ENCODE data around the gene ZNF143.
A peak's percentile ranks its signal among the peaks of the same experiment; 100 is the strongest.
"Not testable (repeated sequence)": the region's sequence is repeated elsewhere in the genome, so short reads cannot be mapped to it uniquely, and the experiment has no call there.

Gene ZNF143

DNA sequence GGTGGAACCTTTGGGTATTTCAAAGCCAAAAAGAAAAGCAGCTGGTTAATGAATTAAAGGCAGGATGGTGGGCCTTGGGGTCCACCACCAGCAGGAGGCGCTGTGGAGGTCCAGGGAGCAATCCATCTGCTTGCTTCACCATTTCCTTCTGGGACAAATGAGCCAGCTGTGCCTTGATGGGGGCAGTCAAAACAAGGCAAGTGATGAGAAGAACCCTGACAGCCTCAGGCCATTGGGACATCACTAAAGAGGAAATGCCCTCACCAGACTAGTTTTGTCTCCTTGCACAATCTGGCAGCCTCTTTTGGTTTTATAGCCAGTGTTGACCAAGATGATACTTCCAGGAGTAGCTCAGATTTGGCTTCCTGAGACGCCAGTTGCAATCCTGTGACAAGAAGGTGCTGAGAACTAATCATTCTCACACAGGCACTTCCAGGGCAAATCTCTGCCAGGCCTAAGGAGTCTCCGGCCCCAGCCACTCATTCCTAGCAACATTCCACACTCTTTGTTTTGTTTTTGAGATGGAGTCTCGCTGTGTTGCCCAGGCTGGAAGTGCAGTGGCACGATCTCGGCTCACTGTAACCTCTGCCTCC is 74.5 kb downstream of the ZNF143 start:
- DNase-seq (ENCODE audit: extremely low read depth, low read depth), result peak; percentile 30
- TF ChIP-seq, protein P1, sequence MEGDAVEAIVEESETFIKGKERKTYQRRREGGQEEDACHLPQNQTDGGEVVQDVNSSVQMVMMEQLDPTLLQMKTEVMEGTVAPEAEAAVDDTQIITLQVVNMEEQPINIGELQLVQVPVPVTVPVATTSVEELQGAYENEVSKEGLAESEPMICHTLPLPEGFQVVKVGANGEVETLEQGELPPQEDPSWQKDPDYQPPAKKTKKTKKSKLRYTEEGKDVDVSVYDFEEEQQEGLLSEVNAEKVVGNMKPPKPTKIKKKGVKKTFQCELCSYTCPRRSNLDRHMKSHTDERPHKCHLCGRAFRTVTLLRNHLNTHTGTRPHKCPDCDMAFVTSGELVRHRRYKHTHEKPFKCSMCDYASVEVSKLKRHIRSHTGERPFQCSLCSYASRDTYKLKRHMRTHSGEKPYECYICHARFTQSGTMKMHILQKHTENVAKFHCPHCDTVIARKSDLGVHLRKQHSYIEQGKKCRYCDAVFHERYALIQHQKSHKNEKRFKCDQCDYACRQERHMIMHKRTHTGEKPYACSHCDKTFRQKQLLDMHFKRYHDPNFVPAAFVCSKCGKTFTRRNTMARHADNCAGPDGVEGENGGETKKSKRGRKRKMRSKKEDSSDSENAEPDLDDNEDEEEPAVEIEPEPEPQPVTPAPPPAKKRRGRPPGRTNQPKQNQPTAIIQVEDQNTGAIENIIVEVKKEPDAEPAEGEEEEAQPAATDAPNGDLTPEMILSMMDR (IDR thresholded peaks at IDR 0.05; ENCODE audit: low read depth, low read length, missing control alignments), result peak; percentile 90

DNA sequence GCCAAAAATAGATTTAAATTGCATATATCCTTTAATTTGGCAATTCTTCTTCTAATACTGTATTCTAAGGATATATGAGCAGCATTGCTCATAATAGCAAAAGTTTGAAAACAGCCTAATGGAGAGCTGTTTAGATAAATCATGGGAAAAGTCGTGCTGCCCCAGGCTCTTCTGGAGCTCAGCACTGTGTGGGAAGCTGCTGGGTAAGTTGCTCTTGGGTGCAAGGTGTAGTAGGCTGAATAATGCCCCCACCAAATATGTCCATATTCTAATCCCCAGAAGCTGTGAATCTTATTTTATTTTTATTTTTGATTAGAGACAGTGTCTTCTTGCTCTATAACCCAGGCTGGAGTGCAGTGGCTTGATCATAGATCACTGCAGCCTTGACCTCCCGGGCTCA is 77.7 kb downstream of the ZNF143 start:
- no peak overlapping the region for H3K4me3 ChIP-seq (replicated peaks; ENCODE audit: low read depth, low read length)
- TF ChIP-seq, protein P1 (IDR thresholded peaks at IDR 0.05; ENCODE audit: low read depth, low read length, missing control alignments), result no peak
- no peak for DNase-seq (ENCODE audit: extremely low read depth, low read depth)

More for the DNA sequence above, 74.5 kb downstream of the ZNF143 start:
- no peak overlapping the region for H3K4me3 ChIP-seq (replicated peaks; ENCODE audit: low read depth, low read length)

DNA sequence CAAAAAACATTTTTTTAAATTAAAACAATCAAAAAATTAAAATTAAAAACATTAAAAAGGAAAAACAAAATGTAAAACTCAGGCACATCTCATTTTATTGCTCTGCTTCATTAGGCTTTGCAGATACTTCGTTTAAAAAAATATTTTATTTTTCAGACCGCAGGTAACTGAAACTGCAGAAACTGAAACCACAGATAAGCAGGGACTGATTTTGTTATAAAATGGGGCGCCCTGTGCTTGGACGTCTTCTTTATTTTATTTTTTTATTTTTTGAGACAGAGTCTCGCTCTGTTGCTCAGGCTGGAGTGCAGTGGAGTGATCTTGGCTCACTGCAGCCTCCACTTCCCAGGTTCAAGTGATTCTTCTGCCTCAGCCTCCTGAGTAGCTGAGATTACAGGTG is 88.4 kb downstream of the ZNF143 start:
- not testable (repeated sequence) for DNase-seq (ENCODE audit: extremely low read depth, low read depth); H3K4me3 ChIP-seq (replicated peaks; ENCODE audit: low read depth, low read length)

DNA sequence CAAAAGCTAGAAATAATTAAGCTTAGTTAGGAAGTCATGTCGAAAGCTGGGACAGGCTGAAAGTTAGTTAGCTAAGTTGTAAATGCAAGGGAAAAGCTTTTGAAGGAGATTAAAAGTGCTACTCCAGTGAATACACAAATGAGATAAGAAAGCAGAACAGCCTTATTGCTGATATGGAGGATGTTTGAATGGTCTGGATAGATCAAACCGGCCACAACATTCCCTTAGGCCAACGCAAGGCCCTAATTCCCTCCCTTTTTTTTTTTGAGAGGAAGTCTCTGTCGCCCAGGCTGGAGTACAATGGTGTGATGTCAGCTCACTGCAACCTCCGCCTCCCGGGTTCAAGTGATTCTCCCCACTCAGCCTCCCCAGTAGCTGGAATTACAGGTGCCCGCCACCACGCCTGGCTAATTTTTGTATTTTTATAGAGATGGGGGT is 89.4 kb downstream of the ZNF143 start:
- no peak overlapping the region for H3K4me3 ChIP-seq (replicated peaks; ENCODE audit: low read depth, low read length)
- DNase-seq (ENCODE audit: extremely low read depth, low read depth), result no peak
- TF ChIP-seq, protein P1 (IDR thresholded peaks at IDR 0.05; ENCODE audit: low read depth, low read length, missing control alignments), result no peak

DNA sequence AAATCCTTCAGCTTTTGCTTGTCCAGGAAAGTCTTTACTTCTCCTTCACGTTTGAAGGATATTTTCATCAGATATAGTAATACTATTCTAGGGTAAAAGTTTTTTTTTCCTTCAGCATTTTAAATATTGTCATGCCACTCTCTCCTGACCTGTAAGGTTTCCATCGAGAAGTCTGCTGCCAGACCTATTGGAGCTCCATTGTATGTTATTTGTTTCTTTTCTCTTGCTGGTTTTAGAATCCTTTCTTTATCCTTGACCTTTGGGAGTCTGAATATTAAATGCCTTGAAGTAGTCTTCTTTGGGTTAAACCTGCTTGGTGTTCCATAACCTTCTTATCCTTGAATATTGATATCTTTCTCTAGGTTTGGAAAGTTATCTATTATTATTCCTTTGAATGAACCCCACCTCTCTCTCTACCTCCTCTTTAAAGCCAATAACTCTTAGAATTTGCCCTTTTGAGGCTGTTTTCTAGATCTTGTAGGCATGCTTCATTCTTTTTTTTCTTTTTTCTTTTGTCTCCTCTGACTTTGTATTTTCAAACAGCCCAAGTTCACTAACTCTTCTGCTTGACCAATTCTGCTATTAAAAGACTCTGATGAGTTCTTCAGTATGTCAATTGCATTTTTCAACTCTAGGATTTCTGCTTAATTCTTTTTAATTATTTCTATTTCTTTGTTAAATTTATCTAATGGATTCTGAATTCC is 100.6 kb downstream of the ZNF143 start:
- no peak overlapping the region for H3K4me3 ChIP-seq (replicated peaks; ENCODE audit: low read depth, low read length)
- TF ChIP-seq, protein P1 (IDR thresholded peaks at IDR 0.05; ENCODE audit: low read depth, low read length, missing control alignments), result no peak
- DNase-seq (ENCODE audit: extremely low read depth, low read depth), result no peak

DNA sequence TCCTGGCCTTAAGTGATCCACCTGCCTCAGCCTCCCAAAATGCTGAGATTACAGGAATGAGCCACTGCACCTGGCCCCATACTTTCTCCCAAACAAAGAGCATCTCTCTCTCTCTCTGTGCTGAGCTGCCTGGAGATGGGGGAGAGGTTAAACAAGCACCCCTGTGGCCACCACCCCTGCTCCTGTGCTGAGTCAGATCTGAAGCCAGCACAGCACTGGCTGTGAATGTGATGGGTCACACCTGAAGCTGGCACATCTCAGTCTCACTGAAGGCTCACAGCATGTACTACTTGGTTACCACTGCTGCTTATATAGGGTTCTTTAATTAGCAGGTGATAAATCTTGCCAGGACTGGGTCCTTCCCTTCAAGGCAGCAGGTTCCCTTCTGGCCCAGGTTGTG is 101.9 kb downstream of the ZNF143 start:
- H3K4me3 ChIP-seq (replicated peaks; ENCODE audit: low read depth, low read length), result no peak overlapping the region
- TF ChIP-seq, protein P1 (IDR thresholded peaks at IDR 0.05; ENCODE audit: low read depth, low read length, missing control alignments), result no peak
- no peak for DNase-seq (ENCODE audit: extremely low read depth, low read depth)

DNA sequence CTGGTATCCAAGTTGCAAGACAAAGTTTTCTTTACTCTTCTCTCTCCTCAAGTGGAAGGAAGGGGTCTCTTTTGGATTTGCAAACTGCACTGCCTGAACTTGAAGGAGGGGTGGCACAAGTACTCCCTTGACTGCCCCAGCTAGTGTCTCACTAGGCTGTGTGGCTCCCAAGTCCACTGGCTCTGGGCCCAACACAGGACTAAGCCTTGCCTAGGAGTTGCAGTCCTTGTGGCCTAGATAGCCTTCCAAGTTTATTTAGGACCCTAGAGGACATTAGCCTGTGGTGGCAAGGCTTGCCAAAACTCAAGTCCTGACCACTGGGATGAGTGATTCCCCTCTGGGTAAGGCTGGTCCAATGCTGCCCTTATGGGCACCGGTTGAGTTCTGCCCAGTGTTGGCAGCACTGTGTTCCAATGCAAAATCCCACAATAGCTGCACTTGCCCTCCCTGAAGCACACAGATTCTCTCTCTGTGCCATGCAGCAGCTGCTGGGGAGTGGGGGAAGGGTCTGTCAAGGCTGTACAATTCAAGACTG is 102.5 kb downstream of the ZNF143 start:
- TF ChIP-seq, protein P1 (IDR thresholded peaks at IDR 0.05; ENCODE audit: low read depth, low read length, missing control alignments), result no peak
- no peak for DNase-seq (ENCODE audit: extremely low read depth, low read depth)
- H3K4me3 ChIP-seq (replicated peaks; ENCODE audit: low read depth, low read length), result no peak overlapping the region

Data from HFF-Myc (cell line).